Erythroblast (primary cell): ENCODE measurements around the gene MACC1.

Experiments
- GATA1 ChIP-seq: IDR thresholded peaks from 2 replicates; pipeline ENCODE4 v1.6.1; 2011; ENCODE audit warnings: low read depth, mild to moderate bottlenecking, control low read depth, low read length, moderate library complexity
- POLR2A ChIP-seq: IDR thresholded peaks from 2 replicates; pipeline ENCODE4 v1.6.1; 2011; ENCODE audit warnings: mild to moderate bottlenecking, low read length

- TF ChIP-seq POLR2A (no peak), GATA1 (no peak)
These were observed 121.3 kb downstream of the MACC1 start for GRCh38 chr7:20095862-20096261.
